Breast epithelium (tissue), 4 donors: ENCODE results near the gene LZTS2. TPM values are rescaled to one million over a fixed set of nuclear protein-coding genes. Genes with fewer than 3 reads are reported as not detected.

Experiments used
- DNase-seq, 2 donors: peaks; one replicate each; pipeline ENCODE4 v3.0.0-alpha.2; 2019; ENCODE audit warnings: low spot score in 2 of 2
- H3K27ac ChIP-seq, 2 donors: fragments of 200-600 bp; sonication (generic) in 1 of 2; one replicate each; pipeline ENCODE4 v1.5.1; 2016 to 2019; ENCODE audit warnings: mild to moderate bottlenecking in 1 of 2
- H3K27me3 ChIP-seq, 2 donors: fragments of 200-600 bp; sonication (generic) in 1 of 2; one replicate each; pipeline versions ENCODE4 v1.5.1 to v1.6.0; 2017 to 2019; ENCODE audit warnings: control low read depth in 1 of 2, mild to moderate bottlenecking in 1 of 2
- H3K36me3 ChIP-seq: fragments of 200-600 bp; one replicate; pipeline ENCODE4 v1.5.1; 2019
- H3K4me1 ChIP-seq, 2 donors: fragments of 200-600 bp; sonication (generic); one replicate each; pipeline ENCODE4 v1.5.1; 2016 to 2019; ENCODE audit warnings: control low read depth in 1 of 2
- H3K4me3 ChIP-seq, 3 donors: fragments of 200-600 bp; sonication (generic); 1 replicate in 2 of 3; 2 replicates in 1 of 3; pipeline ENCODE4 v1.5.1; 2016 to 2019; ENCODE audit warnings: mild to moderate bottlenecking in 3 of 3, moderate library complexity in 2 of 3
- H3K9me3 ChIP-seq, 2 donors: fragments of 200-600 bp; sonication (generic) in 1 of 2; one replicate each; pipeline ENCODE4 v1.5.1; 2016 to 2019; ENCODE audit warnings: control low read depth in 1 of 2
- CTCF ChIP-seq, 3 donors: fragments of 450-650 bp; IDR thresholded peaks; one replicate each; pipeline ENCODE4 v1.5.1; 2016 to 2017; ENCODE audit warnings: antibody characterized with exemption in 3 of 3, mild to moderate bottlenecking in 3 of 3, moderate library complexity in 3 of 3
- POLR2A ChIP-seq: fragments of 450-650 bp; IDR thresholded peaks from one replicate; pipeline ENCODE4 v1.6.1; 2016; ENCODE audit warnings: antibody characterized with exemption, mild to moderate bottlenecking, moderate library complexity
- POLR2AphosphoS5 ChIP-seq, 3 donors: sonication (generic); formaldehyde crosslinking; IDR thresholded peaks; one replicate each; pipeline ENCODE4 v1.6.1; 2017; ENCODE audit warnings: antibody characterized with exemption in 3 of 3
- intact Hi-C: fragments of 100-400 bp; cut with DNase I; formaldehyde crosslinking; loops from one replicate; pipeline ENCODE4 v1.15.1; 2023; ENCODE audit warnings: low total_unique reads
- total RNA-seq, 3 donors: library from RNA; depleted of rRNA; stranded (reverse); fragments of >200 nt; gene quantifications; one replicate each; pipeline ENCODE4 v1.1.0, GENCODE V29; 2016

The LZTS2 gene
- total RNA-seq, 3 donors from 2014 or later: 44.0 to 67.5 (median 61.3) TPM

- peaks cover 12 to 16% of the 10 kb centered on the region in 2 donors for H3K4me1 ChIP-seq
- peak overlapping the region; percentile 65 to 100 (median 66) for H3K4me3 ChIP-seq
- no peaks in the 10 kb centered on the region for H3K27me3 ChIP-seq
- no peaks in the 10 kb centered on the region for H3K36me3 ChIP-seq
- TF ChIP-seq POLR2AphosphoS5 (IDR thresholded peaks at IDR 0.05): no peak
- no peak for TF ChIP-seq CTCF (IDR thresholded peaks at IDR 0.05)
- no peak for TF ChIP-seq POLR2A
- peak overlapping the region in 1 of 2 donors; percentile 82 for H3K27ac ChIP-seq
- DNase-seq: no peak
- H3K9me3 ChIP-seq: no peaks in the 10 kb centered on the region
- intact Hi-C loops: no loop called here
These were observed 11.9 kb upstream of the LZTS2 start for GRCh38 chr10:100987685-100988049.

GRCh38 chr10:100988166-100988565 is 11.4 kb upstream of the LZTS2 start:
- Histone ChIP-seq H3K36me3 (no peaks in the 10 kb centered on the region), H3K27me3 (no peaks in the 10 kb centered on the region), H3K4me1 (peaks cover 12 to 16% of the 10 kb centered on the region in 2 donors), H3K27ac (no peak overlapping the region), H3K9me3 (no peaks in the 10 kb centered on the region), H3K4me3 (peak overlapping the region; percentile 65 to 100 (median 66))
- intact Hi-C loops: no loop called here
- TF ChIP-seq CTCF (IDR thresholded peaks at IDR 0.05) (no peak), POLR2AphosphoS5 (IDR thresholded peaks at IDR 0.05) (no peak), POLR2A (no peak)
- DNase-seq: no peak

- Histone ChIP-seq H3K27me3 (no peaks in the 10 kb centered on the region), H3K9me3 (no peaks in the 10 kb centered on the region), H3K36me3 (no peaks in the 10 kb centered on the region), H3K4me1 (peaks cover 12 to 16% of the 10 kb centered on the region in 2 donors), H3K4me3 (no peak overlapping the region), H3K27ac (no peak overlapping the region)
- TF ChIP-seq CTCF (IDR thresholded peaks at IDR 0.05): no peak
- TF ChIP-seq POLR2AphosphoS5 (IDR thresholded peaks at IDR 0.05): no peak
- no peak for DNase-seq
- intact Hi-C loops: no loop called here
These were observed 10.5 kb upstream of the LZTS2 start for GRCh38 chr10:100989088-100989487.

GRCh38 chr10:100993986-100994708 is 5.5 kb upstream of the LZTS2 start:
- H3K27me3 ChIP-seq: no peaks in the 10 kb centered on the region
- H3K4me3 ChIP-seq: no peak overlapping the region
- intact Hi-C loops: no loop called here
- H3K27ac ChIP-seq: peak overlapping the region; percentile 23 to 25
- no peaks in the 10 kb centered on the region for H3K9me3 ChIP-seq
- DNase-seq: no peak
- TF ChIP-seq CTCF (IDR thresholded peaks at IDR 0.05): peak; percentile 27 to 75 (median 63)
- TF ChIP-seq POLR2A: no peak
- no peaks in the 10 kb centered on the region for H3K4me1 ChIP-seq
- no peaks in the 10 kb centered on the region for H3K36me3 ChIP-seq

- intact Hi-C loops: no loop called here
- Histone ChIP-seq H3K27ac (no peak overlapping the region), H3K4me3 (no peak overlapping the region), H3K36me3 (no peaks in the 10 kb centered on the region), H3K9me3 (no peaks in the 10 kb centered on the region), H3K27me3 (no peaks in the 10 kb centered on the region), H3K4me1 (no peaks in the 10 kb centered on the region)
- no peak for TF ChIP-seq POLR2A
- no peak for TF ChIP-seq CTCF (IDR thresholded peaks at IDR 0.05)
- no peak for TF ChIP-seq POLR2AphosphoS5 (IDR thresholded peaks at IDR 0.05)
- no peak for DNase-seq
These were observed 4.4 kb upstream of the LZTS2 start for GRCh38 chr10:100995181-100995580.
